Measurements from ENCODE around the gene FAM111A.
"Not testable (repeated sequence)": the region's sequence is repeated elsewhere in the genome, so short reads cannot be mapped to it uniquely, and the experiment has no call there.

GRCh38 chr11:59093576-59093975 lies 49.1 kb upstream of the FAM111A start:
- TF ChIP-seq, protein P1, sequence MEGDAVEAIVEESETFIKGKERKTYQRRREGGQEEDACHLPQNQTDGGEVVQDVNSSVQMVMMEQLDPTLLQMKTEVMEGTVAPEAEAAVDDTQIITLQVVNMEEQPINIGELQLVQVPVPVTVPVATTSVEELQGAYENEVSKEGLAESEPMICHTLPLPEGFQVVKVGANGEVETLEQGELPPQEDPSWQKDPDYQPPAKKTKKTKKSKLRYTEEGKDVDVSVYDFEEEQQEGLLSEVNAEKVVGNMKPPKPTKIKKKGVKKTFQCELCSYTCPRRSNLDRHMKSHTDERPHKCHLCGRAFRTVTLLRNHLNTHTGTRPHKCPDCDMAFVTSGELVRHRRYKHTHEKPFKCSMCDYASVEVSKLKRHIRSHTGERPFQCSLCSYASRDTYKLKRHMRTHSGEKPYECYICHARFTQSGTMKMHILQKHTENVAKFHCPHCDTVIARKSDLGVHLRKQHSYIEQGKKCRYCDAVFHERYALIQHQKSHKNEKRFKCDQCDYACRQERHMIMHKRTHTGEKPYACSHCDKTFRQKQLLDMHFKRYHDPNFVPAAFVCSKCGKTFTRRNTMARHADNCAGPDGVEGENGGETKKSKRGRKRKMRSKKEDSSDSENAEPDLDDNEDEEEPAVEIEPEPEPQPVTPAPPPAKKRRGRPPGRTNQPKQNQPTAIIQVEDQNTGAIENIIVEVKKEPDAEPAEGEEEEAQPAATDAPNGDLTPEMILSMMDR (IDR thresholded peaks at IDR 0.05 in 8 of 11, conservative IDR thresholded peaks at IDR 0.05 in 3 of 11): not testable (repeated sequence)
- not testable (repeated sequence) for TF ChIP-seq POLR2A, POLR2AphosphoS5 (IDR thresholded peaks at IDR 0.05)
